AG09309 (cell line): ENCODE measurements around the gene WASF2.

Experiments
- DNase-seq: peaks from one replicate; pipeline ENCODE4 v3.0.0-alpha.2; 2010; ENCODE audit warnings: low read depth
- H3K4me3 ChIP-seq: 2 replicates; pipeline ENCODE4 v1.5.1; 2011; ENCODE audit warnings: mild to moderate bottlenecking, low read depth, low read length, moderate library complexity; ENCODE audit not compliant: control insufficient read depth
- TF ChIP-seq, protein P1 (sequence below): IDR thresholded peaks from 2 replicates; pipeline ENCODE4 v1.5.1; 2011; ENCODE audit warnings: mild to moderate bottlenecking, low read depth, low read length, inconsistent platforms; ENCODE audit not compliant: insufficient read depth, control insufficient read depth; ENCODE audit errors: missing control alignments

WASF2 gene

DNA sequence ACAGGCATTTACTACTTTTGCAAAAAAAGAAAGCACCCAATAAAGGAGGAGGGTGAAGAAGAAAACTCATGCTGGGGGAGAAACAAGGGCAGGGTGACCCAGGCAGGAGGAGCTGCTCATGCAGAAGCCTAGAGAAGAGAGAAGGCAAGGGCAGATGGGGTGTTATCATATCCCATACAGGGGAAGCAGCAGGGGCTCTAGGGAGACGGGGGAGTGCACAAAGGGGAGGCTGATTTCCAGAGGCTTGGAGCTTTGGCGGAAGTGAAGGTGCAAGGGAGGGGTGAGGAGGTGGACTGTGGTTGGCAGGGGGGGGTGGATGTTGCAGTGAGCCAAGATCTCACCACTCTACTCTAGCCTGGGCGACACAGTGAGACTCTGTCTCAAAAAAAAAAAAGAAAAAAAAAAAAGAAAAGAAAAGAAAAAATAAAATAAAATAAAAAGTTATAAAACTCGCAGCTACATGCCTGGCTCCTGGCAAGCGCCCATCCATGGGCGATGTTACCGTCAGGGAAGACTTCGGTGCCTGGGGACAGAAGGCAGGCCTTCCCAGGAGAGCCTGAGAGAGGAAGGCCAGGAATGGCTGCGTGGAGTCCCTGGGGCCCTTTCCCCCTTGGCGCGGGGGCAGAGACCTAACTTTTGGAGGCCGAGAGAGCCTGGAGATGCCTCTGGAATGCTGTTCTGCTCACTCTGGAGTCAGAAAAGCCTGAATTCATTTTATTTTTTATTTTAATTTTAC lies 112.0 kb downstream of the WASF2 start:
- no peak for DNase-seq
- no peak overlapping the region for H3K4me3 ChIP-seq
- TF ChIP-seq, protein P1, sequence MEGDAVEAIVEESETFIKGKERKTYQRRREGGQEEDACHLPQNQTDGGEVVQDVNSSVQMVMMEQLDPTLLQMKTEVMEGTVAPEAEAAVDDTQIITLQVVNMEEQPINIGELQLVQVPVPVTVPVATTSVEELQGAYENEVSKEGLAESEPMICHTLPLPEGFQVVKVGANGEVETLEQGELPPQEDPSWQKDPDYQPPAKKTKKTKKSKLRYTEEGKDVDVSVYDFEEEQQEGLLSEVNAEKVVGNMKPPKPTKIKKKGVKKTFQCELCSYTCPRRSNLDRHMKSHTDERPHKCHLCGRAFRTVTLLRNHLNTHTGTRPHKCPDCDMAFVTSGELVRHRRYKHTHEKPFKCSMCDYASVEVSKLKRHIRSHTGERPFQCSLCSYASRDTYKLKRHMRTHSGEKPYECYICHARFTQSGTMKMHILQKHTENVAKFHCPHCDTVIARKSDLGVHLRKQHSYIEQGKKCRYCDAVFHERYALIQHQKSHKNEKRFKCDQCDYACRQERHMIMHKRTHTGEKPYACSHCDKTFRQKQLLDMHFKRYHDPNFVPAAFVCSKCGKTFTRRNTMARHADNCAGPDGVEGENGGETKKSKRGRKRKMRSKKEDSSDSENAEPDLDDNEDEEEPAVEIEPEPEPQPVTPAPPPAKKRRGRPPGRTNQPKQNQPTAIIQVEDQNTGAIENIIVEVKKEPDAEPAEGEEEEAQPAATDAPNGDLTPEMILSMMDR, result no peak

DNA sequence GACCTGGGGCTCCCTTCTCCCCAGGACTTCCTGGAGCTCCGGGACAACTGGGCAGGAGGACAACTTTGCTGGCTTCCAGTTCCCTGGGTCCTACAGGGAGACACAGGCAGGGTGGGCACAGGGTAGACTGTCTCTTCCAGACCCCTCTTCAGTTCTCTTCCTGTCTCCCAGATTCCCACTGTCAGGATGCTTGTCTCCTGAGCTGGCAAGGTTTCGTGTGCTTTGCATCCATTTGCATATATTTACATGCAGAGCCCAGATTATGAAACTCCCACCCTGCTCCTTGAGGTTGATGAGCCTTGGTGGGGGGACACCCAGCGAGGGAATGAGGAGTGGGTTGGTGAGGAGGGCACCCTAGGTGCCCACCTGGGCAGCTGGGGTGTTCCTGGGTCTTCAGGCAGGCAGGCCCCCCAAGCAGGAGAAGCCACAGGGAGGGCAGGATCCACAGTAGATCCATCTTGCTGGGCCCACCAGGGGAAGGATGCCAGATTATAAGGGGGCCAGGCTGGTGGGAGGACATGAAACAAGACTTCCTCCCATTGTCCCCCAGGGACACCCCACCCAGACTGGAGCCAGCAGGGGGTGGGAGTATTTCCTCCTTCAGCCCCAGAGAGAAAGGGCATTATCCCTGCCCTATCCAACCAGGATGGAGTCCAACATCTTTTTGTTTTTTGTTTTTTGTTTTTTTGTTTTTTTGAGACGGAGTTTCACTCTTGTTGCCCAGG lies 115.4 kb downstream of the WASF2 start, which contains the start of gene FCN3:
Gene FCN3 (minus strand): TSS at position 463 of the 725 bp plus-strand sequence. CDS start 6 bp downstream, at position 457.
- DNase-seq, result no peak
- TF ChIP-seq, protein P1, result no peak
- H3K4me3 ChIP-seq, result no peak within 1 kb of the TSS

DNA sequence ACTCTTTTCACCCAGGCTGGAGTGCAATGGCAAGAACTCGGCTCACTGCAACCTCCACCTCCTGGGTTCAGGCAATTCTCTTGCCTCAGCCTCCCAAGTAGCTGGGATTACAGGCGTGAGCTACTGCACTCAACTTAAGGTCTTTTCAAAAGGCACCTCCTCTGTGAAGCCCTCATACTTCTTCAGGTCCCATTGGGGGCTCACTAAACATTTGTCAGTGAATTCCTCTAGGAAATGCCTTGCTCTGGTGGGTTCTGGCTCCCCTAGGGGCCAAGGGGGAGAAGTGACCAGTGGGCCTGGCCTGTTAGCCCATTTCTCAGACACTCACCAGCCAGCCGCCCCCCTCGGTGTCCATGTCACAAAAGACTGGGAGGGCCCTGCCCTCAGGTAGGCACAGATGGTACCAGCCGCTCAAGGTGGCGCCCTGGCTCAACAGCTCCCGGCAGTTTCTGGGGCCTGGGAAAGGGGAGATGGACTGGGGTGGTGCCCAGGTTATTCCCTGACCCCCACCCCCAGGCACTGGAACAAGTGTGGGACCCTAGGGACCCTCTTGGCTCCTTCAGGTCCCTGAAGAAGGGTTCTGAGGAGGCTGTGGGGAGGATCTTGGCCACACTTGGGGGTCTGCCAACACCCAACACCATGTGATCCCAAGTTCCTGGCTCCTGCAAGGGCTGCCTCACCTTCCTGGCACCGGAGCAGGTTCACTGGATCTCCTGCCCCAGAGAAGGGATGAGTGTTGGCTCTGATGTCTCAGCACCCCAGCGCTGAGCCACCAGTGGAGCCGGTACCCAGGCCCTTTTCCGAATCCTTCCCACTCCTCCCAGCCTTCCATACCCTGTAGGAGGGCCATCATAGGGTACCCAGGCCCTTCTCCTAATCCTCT lies 116.9 kb downstream of the WASF2 start:
- DNase-seq, result no peak
- TF ChIP-seq, protein P1, result peak; percentile 38
- H3K4me3 ChIP-seq, result no peak overlapping the region

DNA sequence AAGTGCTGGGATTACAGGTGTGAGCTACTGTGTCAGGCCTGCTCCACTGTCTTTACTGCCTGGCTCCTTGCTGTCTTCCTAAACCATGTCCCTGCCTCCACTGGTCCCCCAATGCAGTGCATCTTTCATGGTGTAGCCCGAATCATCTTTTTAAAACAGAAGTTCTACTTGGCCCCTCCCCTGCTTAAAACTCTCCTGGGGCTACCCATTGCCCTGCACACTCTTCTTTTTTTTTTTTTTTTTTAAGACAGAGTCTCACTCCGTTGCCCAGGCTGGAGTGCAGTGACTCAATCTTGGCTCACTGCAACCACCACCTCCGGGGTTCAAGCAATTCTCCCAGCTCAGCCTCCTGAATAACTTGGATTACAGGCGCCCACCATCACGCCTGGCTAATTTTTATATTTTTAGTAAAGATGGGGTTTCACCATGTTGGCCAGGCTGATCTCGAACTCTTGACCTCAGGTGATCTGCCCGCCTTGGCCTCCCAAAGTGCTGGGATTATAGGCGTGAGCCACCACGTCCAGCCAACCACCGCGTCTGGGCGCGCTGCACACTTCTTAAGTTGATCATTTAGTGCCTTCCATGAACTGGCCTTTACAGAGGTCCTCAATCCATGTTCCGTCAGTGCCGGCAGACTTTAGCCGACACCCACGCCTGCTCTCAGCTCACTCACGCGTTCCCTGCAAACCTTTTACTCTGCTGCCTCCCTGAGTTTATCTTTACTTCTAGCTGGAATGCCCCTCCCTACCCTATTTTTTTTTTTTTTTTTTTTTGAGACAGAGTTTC lies 117.8 kb downstream of the WASF2 start:
- no peak for DNase-seq
- no peak overlapping the region for H3K4me3 ChIP-seq
- TF ChIP-seq, protein P1, result no peak

DNA sequence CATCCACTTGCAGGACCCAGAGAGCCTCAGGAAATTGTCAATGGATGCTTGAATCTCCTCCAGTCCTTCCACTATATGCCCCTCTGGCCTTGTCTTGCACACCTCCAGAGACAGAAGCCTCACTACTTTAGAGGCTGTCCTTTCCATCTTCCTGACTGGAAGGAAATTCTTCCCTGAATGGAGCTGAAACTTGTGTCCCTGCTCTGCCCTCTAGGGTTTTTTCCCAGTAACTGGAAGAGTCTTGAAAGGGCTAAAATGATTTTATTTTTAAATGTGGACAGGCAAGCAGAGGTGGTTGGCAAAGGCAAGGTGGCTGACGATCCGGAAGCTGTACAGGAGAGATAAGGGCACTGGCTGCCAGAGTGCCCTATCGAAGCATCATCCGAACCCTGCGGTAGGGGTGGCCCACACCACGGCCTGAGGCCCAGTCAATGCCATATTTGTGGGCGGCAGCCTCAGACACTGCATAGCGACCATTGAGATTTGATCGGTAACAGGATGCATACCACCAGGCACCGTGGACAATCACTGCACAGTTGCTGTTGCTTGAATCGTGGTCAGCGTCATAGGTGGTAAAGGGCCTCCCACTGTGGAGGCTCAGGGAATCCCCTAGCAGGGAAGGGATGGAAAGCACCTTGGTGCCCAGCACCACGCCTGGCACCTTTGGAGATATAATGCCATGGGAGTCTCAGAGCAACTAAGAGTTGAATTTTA lies 120.9 kb downstream of the WASF2 start:
- no peak for DNase-seq
- TF ChIP-seq, protein P1, result peak; percentile 40

More for the DNA sequence above, 120.9 kb downstream of the WASF2 start:
- H3K4me3 ChIP-seq, result no peak overlapping the region
